ENCODE results near the gene PITX1. TPM values are rescaled to one million over a fixed set of nuclear protein-coding genes. Genes with fewer than 3 reads are reported as not detected.

PITX1 gene
- 3.6 TPM for total RNA-seq

DNA sequence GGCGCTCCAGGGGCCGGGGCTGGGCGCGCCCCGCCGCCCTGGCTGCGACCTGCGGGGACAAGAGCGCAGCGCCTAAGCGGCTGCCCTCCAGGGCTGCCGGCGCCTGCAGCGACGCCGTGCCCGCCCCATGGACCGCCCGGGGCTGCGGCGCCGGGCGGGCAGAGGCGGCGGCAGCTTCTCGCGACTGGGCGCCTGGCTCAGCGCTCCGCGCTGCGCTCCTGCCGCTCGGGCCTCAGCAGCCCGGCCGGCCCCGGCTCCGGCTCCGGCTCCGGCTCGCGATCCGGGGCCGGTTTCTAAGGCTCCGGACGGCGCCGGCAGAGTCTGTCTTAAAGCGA is at the start of gene PITX1:
Gene PITX1 (minus strand): TSS at position 328 of the 335 bp plus-strand sequence. CDS start 347 bp downstream, outside the sequence.

Other genes starting within 250 kb of the PITX1 start
- 63.1 TPM for gene C5orf24, start 188.3 kb downstream of the PITX1 start, total RNA-seq
- gene TXNDC15, start 159.9 kb downstream of the PITX1 start, total RNA-seq = 43.1 TPM
- gene PCBD2, start 129.1 kb downstream of the PITX1 start, total RNA-seq = 11.2 TPM
- gene CATSPER3, start 66.3 kb downstream of the PITX1 start, total RNA-seq = 0.58 TPM